ENCODE data around the gene RREB1.

The RREB1 gene

GRCh38 chr6:7140631-7141378 is 33.0 kb downstream of the RREB1 start:
- DNase-seq (ENCODE audit: insufficient read length, low spot score) = peak; percentile 70
- FAIRE-seq = peak; percentile 45

DNA sequence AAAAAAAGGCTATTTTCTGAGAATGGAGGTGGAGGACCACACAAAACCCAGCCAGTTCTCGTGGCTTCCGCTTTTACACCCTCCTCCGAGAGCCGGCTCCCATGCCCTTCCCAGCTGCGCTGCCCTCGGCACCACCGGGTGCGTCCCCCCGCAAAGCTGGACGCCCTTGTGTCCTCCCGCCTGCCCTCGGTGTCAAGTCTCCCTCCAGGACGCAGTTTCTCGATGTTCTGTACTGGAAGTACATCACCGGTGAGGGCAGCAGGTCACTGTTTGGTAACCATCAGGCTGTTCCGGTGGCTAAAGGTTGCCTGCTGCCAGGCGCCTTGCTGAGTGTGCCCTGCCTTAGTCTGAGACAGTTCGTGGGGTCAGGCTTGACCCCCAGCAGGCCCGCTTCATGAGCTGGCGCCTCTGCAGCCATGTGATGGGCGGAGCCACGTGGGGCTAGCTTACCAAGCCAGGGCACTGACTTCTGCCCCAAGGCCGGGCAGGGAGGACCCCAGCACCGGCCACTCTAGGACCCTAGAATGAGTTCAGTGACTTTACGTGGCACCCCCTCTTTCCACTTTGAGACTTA is 34.6 kb downstream of the RREB1 start:
- FAIRE-seq (no peak), DNase-seq (ENCODE audit: insufficient read length, low spot score) (no peak)
- TF ChIP-seq SPI1 (IDR thresholded peaks at IDR 0.05; ENCODE audit: low read depth, low read length) = no peak
- no peak for TF ChIP-seq POU2F2 (IDR thresholded peaks at IDR 0.05; ENCODE audit: low read depth, low read length)
- TF ChIP-seq POLR2A (IDR thresholded peaks at IDR 0.05; ENCODE audit: low read depth, low read length) = no peak
- TF ChIP-seq POLR2AphosphoS5 (IDR thresholded peaks at IDR 0.05; ENCODE audit: low read depth, low read length) = no peak
- no peak for TF ChIP-seq PAX5 (IDR thresholded peaks at IDR 0.05; ENCODE audit: insufficient read depth, low read length, severe bottlenecking)
- TF ChIP-seq TAF1 (IDR thresholded peaks at IDR 0.05; ENCODE audit: low read depth, low read length) = no peak

More at GRCh38 chr6:7140631-7141378, 33.0 kb downstream of the RREB1 start:
- no peak for TF ChIP-seq SPI1 (IDR thresholded peaks at IDR 0.05; ENCODE audit: low read depth, low read length)
- no peak for TF ChIP-seq PAX5 (IDR thresholded peaks at IDR 0.05; ENCODE audit: insufficient read depth, low read length, severe bottlenecking)
- peak; percentile 61 for TF ChIP-seq TAF1 (IDR thresholded peaks at IDR 0.05; ENCODE audit: low read depth, low read length)
- peak; percentile 75 for TF ChIP-seq POLR2A (IDR thresholded peaks at IDR 0.05; ENCODE audit: low read depth, low read length)
- TF ChIP-seq POLR2AphosphoS5 (IDR thresholded peaks at IDR 0.05; ENCODE audit: low read depth, low read length) = no peak
- no peak for TF ChIP-seq POU2F2 (IDR thresholded peaks at IDR 0.05; ENCODE audit: low read depth, low read length)

DNA sequence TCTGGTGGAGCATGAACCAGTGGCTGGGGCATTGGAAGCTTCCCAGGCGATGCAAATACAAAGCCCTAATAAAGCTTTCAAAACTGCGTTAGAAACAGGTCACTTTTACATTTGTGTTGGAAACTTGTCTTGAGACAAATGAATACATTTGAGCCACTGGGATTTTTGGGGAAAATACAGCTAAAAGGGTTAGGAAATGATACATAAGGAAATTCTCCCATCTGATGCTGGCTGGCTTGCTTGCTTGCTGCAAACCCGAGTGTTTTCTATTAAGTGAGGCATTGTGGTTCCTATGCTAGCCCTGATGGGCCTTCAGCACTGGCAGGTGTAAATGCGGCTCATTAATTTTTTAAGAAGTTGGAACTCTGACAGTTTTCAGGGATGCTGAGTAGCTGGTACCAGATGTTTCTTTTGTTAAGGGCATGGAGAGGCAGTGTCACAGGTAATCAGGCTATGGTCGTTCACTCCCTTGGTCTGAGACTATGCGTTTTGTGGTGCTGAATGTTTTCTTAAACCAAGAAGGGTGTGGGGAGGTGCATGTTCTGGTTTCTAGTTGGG is 35.2 kb downstream of the RREB1 start:
- no peak for TF ChIP-seq POLR2A (IDR thresholded peaks at IDR 0.05; ENCODE audit: low read depth, low read length)
- TF ChIP-seq TAF1 (IDR thresholded peaks at IDR 0.05; ENCODE audit: low read depth, low read length) = no peak
- TF ChIP-seq PAX5 (IDR thresholded peaks at IDR 0.05; ENCODE audit: insufficient read depth, low read length, severe bottlenecking) = no peak
- TF ChIP-seq POU2F2 (IDR thresholded peaks at IDR 0.05; ENCODE audit: low read depth, low read length) = no peak
- no peak for TF ChIP-seq SPI1 (IDR thresholded peaks at IDR 0.05; ENCODE audit: low read depth, low read length)
- no peak for TF ChIP-seq POLR2AphosphoS5 (IDR thresholded peaks at IDR 0.05; ENCODE audit: low read depth, low read length)
- FAIRE-seq = peak; percentile 20
- DNase-seq (ENCODE audit: insufficient read length, low spot score) = no peak

- FAIRE-seq = no peak
- TF ChIP-seq POLR2A (IDR thresholded peaks at IDR 0.05; ENCODE audit: low read depth, low read length) (no peak), POU2F2 (IDR thresholded peaks at IDR 0.05; ENCODE audit: low read depth, low read length) (no peak), TAF1 (IDR thresholded peaks at IDR 0.05; ENCODE audit: low read depth, low read length) (no peak), POLR2AphosphoS5 (IDR thresholded peaks at IDR 0.05; ENCODE audit: low read depth, low read length) (no peak), SPI1 (IDR thresholded peaks at IDR 0.05; ENCODE audit: low read depth, low read length) (no peak), PAX5 (IDR thresholded peaks at IDR 0.05; ENCODE audit: insufficient read depth, low read length, severe bottlenecking) (no peak)
- DNase-seq (ENCODE audit: insufficient read length, low spot score) = no peak
Measured at GRCh38 chr6:7143476-7143974, 35.8 kb downstream of the RREB1 start.

GRCh38 chr6:7144872-7145584 is 37.3 kb downstream of the RREB1 start:
- no peak for FAIRE-seq
- no peak for DNase-seq (ENCODE audit: insufficient read length, low spot score)
- no peak for TF ChIP-seq POLR2A (IDR thresholded peaks at IDR 0.05; ENCODE audit: low read depth, low read length)
- no peak for TF ChIP-seq POLR2AphosphoS5 (IDR thresholded peaks at IDR 0.05; ENCODE audit: low read depth, low read length)
- no peak for TF ChIP-seq SPI1 (IDR thresholded peaks at IDR 0.05; ENCODE audit: low read depth, low read length)
- no peak for TF ChIP-seq TAF1 (IDR thresholded peaks at IDR 0.05; ENCODE audit: low read depth, low read length)

DNA sequence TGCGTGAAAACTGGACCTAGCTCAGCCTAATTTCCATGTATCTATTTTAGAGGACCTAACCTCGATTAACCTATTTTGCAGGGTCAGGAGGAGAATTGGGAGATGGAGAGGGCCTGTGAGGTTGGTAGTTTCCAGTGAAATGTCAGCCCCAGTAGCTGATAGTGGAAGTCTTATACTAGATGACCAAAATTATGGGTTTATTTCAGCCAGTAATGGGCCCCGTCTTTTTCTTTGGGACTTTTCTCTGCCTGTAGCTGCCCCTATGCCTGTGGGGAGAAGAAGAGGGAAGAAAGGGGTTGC is 37.8 kb downstream of the RREB1 start:
- DNase-seq (ENCODE audit: insufficient read length, low spot score) (no peak), FAIRE-seq (no peak)

GRCh38 chr6:7145885-7146828 is 38.4 kb downstream of the RREB1 start:
- TF ChIP-seq POLR2AphosphoS5 (IDR thresholded peaks at IDR 0.05; ENCODE audit: low read depth, low read length) (peak; percentile 57; the same call in 1 of the 2 replicates), TAF1 (IDR thresholded peaks at IDR 0.05; ENCODE audit: low read depth, low read length) (no peak), POLR2A (IDR thresholded peaks at IDR 0.05; ENCODE audit: low read depth, low read length) (peak; percentile 61; the same call in 1 of the 2 replicates), SPI1 (IDR thresholded peaks at IDR 0.05; ENCODE audit: low read depth, low read length) (peak; percentile 41; the same call in 1 of the 2 replicates)
- FAIRE-seq = peak; percentile 88
- no peak for DNase-seq (ENCODE audit: insufficient read length, low spot score)

More for the DNA sequence above, 37.8 kb downstream of the RREB1 start:
- TF ChIP-seq PAX5 (IDR thresholded peaks at IDR 0.05; ENCODE audit: insufficient read depth, low read length, severe bottlenecking) (no peak), TAF1 (IDR thresholded peaks at IDR 0.05; ENCODE audit: low read depth, low read length) (no peak)

GRCh38 chr6:7147051-7147671 is 39.4 kb downstream of the RREB1 start:
- DNase-seq (ENCODE audit: insufficient read length, low spot score) = no peak
- FAIRE-seq = no peak
- TF ChIP-seq POLR2AphosphoS5 (IDR thresholded peaks at IDR 0.05; ENCODE audit: low read depth, low read length) (no peak), SPI1 (IDR thresholded peaks at IDR 0.05; ENCODE audit: low read depth, low read length) (no peak), PAX5 (IDR thresholded peaks at IDR 0.05; ENCODE audit: insufficient read depth, low read length, severe bottlenecking) (no peak), TAF1 (IDR thresholded peaks at IDR 0.05; ENCODE audit: low read depth, low read length) (no peak), POLR2A (IDR thresholded peaks at IDR 0.05; ENCODE audit: low read depth, low read length) (no peak), POU2F2 (IDR thresholded peaks at IDR 0.05; ENCODE audit: low read depth, low read length) (no peak)

Measured in GM12891 (cell line).